Measurements from ENCODE around the gene FALEC.

The FALEC gene

GRCh38 chr1:150548324-150548631 is 32.7 kb downstream of the FALEC start:
- no peak for DNase-seq

- DNase-seq, result no peak
These were observed 33.3 kb downstream of the FALEC start, which contains the start of gene ADAMTSL4 for GRCh38 chr1:150548632-150549495. TSS of gene ADAMTSL4 (plus strand) at chr1:150549408. CDS start at chr1:150552289, 2,881 bp downstream.

- DNase-seq, result no peak
These were observed 34.1 kb downstream of the FALEC start for GRCh38 chr1:150549496-150550221.

DNA sequence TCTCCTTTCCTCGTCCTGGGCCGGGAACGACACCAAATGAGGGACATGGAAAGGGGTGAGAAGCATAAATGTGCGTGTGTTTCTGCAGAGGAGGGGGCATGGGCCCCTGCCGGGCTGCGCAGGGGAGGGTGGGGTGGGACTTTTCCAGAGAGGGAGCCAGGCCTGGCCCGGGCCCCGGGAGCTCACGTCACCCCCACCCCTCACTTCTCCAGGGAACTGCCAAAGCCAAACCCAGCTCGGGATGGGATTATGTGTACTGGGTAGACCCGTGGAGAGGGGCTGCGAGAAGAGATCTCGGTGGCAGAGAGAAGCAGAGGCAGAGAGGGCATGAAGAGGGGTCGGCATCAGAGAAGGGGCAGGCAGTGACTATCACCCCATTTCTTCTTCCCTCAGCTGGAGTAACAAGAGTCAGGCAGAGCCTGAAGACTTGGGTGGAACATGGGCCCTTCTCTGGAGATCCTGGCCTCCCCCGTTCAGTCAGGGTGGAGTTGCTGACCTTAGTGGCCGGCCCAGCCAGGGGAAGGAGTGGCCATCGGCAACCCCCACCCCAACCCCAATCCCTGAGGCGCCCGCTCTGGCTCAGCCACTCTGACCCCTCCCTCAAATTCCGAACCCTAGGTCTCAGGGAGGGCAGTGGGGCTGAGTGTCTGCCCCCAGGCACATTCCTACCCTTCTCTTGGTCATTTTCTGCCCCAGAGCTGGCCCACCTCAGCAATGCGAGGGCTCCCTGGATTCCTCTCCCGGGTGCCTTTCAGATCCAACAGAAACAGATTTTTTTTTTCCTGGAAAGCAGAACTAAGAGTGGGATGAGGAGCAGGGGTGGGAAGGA is 34.9 kb downstream of the FALEC start:
- no peak for DNase-seq

- DNase-seq, result no peak
These were observed 35.7 kb downstream of the FALEC start for GRCh38 chr1:150551051-150551783.

DNA sequence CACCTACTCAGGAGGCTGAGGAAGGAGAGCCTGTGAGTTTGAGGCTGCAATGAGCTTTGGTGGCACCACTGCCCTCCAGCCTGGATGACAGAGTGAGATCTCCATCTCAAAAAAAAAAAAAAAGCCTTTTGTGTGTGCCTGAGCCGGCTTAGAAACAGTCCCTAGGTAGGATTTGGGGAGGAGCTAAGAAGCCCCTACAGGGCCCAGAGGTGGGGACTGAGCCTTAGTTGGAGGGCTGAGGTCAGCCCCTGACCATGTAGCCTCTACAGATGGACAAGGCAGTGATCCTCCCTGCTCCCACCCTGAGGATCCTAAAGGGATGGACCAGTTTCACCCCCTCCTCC is 36.2 kb downstream of the FALEC start:
- no peak for DNase-seq

DNA sequence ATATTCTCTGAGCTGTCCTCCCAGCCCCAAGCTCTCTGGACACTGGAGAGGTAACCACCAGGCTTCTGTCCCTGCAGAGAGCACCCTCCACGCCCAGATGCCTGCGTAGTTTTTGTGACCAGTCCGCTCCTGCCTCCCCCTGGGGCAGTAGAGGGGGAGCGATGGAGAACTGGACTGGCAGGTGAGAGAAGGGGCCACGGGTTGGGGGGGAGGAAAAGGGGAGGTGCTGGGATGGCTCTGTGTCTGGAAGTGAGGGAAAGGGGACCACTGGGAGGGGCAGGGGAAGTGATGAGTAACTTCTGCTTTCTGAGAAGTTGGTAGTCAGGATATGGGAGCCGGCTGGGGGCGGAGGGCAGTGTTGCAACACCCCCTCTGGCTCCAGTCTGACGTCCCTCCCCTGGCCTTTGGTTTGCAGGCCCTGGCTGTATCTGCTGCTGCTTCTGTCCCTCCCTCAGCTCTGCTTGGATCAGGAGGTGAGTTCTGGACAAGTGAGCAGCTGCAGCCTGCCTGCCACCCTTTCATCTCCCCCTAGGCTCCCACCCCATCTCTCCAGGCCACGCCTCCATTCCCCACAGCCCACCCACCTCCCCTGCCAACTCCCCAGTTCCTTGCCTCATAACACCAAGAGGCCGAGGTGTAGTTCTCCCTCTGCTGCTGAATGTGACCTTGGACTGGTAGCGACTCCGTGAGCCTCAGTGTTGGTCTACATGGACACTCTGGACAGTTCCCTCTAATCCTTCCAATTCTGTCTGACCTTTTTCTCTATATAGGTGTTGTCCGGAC is 36.8 kb downstream of the FALEC start:
- no peak for DNase-seq

DNA sequence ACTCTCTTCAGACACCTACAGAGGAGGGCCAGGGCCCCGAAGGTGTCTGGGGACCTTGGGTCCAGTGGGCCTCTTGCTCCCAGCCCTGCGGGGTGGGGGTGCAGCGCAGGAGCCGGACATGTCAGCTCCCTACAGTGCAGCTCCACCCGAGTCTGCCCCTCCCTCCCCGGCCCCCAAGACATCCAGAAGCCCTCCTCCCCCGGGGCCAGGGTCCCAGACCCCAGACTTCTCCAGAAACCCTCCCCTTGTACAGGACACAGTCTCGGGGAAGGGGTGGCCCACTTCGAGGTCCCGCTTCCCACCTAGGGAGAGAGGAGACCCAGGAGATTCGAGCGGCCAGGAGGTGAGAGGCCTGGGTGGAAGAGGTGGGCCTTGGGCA is 37.3 kb downstream of the FALEC start:
- DNase-seq, result no peak

DNA sequence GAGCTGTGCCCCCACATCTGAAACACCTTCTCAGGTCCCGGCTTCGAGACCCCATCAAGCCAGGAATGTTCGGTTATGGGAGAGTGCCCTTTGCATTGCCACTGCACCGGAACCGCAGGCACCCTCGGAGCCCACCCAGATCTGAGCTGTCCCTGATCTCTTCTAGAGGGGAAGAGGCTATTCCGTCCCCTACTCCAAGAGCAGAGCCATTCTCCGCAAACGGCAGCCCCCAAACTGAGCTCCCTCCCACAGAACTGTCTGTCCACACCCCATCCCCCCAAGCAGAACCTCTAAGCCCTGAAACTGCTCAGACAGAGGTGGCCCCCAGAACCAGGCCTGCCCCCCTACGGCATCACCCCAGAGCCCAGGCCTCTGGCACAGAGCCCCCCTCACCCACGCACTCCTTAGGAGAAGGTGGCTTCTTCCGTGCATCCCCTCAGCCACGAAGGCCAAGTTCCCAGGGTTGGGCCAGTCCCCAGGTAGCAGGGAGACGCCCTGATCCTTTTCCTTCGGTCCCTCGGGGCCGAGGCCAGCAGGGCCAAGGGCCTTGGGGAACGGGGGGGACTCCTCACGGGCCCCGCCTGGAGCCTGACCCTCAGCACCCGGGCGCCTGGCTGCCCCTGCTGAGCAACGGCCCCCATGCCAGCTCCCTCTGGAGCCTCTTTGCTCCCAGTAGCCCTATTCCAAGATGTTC is 38.0 kb downstream of the FALEC start:
- DNase-seq, result no peak

DNA sequence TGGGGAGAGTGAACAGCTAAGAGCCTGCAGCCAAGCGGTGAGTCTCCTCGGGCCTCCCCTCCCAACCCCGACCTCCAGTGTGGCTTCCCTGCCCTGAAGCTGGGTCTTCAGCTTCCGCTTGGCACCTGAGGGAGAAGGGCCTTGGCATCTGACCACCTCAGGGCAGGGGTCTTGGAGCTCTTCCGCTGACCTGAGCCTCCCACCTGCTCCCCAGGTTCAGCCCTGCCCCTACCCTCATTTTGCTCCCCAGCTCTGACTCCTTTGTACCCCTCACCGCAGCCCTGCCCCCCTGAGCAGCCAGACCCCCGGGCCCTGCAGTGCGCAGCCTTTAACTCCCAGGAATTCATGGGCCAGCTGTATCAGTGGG is 38.5 kb downstream of the FALEC start:
- DNase-seq, result no peak

DNA sequence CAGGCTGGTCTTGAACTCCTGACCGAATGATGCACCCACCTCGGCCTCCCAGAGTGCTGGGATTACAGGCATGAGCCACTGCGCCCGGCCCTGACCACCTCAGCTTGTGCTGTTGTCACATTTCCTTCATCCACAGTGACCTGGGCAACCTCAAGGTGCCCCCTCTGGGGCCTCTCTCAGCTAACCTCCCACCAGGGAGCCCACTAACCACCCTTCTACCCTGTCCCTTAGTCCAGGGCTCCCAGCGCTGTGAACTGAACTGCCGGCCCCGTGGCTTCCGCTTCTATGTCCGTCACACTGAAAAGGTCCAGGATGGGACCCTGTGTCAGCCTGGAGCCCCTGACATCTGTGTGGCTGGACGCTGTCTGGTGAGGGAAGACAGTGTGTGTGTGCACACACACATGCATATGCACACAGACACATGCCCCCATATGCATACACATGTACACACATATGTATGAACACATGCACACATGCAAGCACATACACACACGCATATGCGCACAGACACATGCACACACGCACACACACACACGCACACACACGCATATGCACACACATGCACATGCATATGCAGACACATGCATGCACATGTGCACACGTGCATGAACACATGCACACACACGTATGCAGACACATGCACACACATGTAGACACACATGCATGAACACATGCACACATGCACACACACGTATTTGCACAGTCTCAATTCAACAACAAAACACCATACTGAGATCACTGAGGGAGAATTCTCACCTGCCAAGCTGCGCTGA is 39.8 kb downstream of the FALEC start:
- DNase-seq, result no peak

DNA sequence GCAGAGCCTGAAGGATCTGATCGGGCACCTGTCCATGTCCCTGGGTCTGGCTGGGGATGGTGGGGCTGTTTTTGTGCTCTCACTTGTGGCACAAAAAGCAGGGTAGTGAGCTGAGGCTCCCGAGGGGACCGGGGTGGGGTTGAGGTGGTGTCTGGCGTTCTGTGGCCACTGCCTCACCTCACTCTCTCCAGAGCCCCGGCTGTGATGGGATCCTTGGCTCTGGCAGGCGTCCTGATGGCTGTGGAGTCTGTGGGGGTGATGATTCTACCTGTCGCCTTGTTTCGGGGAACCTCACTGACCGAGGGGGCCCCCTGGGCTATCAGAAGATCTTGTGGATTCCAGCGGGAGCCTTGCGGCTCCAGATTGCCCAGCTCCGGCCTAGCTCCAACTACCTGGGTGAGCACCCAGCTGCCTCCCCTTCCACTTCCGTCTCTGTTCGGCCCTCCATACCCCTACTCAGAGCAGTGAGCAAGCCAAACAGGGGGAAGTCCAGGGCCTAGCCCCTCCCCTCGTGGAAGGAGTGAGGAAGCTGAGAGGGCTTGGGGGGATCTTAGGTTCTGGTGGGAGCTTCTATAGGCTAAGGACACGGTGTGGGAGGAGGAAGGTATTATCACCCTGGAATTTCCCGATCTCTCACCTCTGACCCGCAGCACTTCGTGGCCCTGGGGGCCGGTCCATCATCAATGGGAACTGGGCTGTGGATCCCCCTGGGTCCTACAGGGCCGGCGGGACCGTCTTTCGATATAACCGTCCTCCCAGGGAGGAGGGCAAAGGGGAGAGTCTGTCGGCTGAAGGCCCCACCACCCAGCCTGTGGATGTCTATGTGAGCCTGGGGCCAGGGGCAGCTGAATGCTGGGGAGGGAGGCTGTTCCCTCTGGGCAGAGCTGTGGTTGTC is 40.7 kb downstream of the FALEC start:
- DNase-seq, result no peak

DNA sequence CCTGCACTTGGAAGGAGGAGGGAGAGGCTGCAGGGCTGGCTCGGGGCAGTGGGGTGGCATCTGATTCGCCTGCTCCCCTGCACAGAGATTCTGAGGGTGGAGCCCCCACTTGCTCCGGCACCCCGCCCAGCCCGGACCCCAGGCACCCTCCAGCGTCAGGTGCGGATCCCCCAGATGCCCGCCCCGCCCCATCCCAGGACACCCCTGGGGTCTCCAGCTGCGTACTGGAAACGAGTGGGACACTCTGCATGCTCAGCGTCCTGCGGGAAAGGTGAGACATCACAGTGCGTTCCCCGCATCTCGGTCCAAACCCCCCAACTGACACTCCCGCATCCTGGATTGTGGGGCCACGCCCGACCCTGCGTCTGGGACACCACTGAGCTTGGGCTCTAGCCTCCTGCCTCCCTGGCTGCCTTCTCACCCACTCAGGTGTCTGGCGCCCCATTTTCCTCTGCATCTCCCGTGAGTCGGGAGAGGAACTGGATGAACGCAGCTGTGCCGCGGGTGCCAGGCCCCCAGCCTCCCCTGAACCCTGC is 41.6 kb downstream of the FALEC start:
- no peak for DNase-seq

DNA sequence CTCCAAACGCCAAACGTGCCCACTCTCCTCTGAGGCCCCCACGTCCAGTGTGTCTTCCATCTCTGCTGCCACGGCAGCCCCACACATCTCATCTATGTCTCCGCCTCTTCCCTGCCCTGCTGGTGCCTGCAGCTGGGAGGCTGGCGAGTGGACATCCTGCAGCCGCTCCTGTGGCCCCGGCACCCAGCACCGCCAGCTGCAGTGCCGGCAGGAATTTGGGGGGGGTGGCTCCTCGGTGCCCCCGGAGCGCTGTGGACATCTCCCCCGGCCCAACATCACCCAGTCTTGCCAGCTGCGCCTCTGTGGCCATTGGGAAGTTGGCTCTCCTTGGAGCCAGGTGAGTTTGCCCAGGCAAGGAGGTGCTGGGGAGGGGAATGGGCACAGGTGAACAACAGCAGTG is 42.3 kb downstream of the FALEC start:
- DNase-seq, result no peak

DNA sequence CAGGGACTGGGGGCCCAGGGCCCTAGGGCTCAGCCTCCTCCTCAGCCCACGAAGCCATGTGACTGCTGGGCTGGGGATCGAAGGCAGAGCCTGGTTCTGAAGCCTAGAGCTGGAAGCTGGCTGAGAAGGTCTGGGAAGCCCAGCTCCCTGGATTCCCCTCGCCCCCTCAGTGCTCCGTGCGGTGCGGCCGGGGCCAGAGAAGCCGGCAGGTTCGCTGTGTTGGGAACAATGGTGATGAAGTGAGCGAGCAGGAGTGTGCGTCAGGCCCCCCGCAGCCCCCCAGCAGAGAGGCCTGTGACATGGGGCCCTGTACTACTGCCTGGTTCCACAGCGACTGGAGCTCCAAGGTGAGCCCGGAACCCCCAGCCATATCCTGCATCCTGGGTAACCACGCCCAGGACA is 42.8 kb downstream of the FALEC start:
- DNase-seq, result no peak

GRCh38 chr1:150558761-150559655 is 43.5 kb downstream of the FALEC start:
- DNase-seq, result no peak

- no peak for DNase-seq
These were observed 44.1 kb downstream of the FALEC start for GRCh38 chr1:150559656-150560010.

GRCh38 chr1:150560011-150560438 is 44.5 kb downstream of the FALEC start:
- DNase-seq, result peak; percentile 30

Measured in NCI-H2029 (cell line).